GM21390 (cell line): Measurements from ENCODE around the gene CABP1.
A peak's percentile ranks its signal among the peaks of the same experiment; 100 is the strongest.

Experiments used
- ATAC-seq: cut with Tn5 transposase; IDR thresholded peaks from one replicate; pipeline ENCODE4 v1.9.1; 2021; ENCODE audit not compliant: unreplicated experiment

The CABP1 gene

DNA sequence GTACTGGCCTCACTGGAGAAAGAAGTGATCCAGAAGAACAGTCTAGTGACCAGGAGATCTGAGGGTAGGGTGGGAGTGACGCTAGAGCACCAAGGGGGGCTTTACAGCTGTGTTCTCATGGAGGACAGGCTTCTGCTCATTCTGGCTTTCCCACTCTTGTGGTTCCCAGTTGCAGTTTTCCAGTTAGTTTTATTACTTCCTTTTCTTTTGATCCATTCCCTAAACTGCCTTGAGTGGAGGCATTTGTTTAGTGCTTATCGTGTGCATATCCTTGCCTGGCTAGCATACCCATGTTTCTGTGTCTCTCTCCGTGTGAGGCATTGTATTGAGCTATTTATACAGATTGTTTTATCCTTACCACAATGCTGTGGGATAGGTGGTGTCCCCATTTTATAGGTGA lies 50.6 kb downstream of the CABP1 start:
- no peak for ATAC-seq

DNA sequence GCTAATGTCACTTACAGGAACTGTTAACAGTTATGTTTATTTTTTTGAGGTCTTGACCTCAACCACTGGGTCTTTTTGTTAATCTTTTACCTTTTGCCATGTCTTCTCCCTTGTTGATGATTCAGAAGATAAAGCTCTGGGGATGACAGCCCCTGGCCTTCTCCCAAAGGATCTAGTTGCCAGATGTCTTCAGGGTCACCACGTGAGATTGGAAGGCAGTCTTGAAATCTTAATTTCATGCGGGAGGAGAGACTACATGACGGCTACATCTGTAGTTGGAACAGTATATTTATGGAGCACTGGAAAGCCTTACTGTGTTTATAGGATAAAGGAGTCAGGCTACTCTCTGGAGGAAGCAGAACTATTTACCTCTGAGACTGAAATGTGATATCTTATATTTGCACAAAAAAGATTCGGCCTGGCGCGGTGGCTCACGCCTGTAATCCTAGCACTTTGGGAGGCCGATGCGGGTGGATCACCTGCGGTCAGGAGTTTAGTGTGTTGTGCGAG lies 52.2 kb downstream of the CABP1 start:
- ATAC-seq, result no peak

DNA sequence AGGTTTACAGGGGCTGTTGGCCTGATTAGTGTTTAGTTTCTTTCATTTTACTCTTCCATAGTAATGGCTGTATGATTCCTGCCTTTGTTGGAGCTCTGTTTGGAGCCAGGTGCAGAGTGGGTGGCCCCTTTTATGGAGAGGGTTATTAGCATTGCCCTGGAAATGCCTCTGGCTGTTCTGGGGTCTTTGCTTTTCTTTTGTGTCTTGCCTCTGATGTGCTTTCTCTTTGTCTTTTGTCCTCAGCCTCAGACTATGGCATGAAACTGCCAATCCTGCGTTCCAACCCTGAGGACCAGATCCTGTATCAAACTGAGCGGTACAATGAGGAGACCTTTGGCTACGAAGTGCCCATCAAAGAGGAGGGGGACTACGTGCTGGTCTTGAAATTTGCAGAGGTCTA lies 53.4 kb downstream of the CABP1 start:
- ATAC-seq, result no peak

DNA sequence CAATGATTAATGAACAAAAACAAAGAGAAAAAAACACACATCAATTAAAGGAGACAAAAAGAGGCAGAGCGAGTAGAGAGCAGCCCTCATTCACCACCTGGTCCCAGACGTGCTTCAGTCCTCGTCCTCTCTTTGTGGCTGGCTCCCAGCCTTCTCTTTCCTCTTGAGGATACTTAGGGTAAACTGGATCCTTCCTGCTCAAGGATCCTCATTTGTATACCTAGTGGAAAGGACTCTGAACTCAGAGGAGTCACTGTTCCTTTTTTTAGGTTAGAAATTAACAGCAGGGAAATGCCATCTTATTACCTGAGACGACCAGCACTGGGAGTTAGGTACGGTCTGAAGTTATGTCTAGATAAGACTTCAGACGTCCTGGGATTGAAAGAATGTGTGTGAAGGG lies 56.2 kb downstream of the CABP1 start:
- no peak for ATAC-seq

DNA sequence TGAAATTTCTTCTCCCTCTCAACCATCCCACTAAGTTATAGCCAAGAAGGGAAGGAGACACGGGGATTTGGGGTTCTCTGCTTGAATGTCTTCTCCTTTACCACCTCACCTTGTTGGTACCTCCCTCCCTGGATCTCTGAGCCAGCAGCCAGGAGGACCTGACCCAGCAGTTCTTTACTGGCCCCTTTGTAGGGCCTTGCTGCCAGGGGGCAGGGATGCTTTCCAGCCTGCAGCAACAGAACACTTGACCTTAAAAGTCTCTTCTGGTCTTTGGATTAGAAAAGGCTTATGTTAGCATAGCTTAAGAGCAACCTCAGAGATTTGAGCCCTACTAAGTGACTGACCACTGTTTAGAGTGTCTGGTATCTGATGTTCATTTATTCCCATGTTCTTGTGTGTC lies 56.9 kb downstream of the CABP1 start:
- ATAC-seq, result no peak

DNA sequence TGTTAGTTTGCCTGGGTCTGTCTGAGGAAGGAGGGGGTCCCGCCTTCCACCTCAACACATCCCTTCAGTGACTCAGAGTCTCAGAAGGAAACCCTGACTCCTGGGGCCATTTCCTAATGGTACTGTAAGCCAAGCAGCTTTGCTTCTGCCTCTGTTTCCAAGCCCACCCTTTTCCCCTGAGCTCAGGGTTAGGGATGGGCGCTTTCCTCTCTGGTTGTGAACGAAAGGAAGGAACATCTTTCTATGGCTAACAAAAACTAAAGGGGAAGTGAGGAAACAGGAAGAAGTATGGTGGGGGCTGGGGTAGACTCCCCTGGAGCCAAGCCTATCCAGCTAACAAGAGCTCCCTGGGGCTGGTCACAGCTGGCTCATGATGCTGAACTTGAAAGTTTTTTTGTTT lies 58.2 kb downstream of the CABP1 start:
- no peak for ATAC-seq

DNA sequence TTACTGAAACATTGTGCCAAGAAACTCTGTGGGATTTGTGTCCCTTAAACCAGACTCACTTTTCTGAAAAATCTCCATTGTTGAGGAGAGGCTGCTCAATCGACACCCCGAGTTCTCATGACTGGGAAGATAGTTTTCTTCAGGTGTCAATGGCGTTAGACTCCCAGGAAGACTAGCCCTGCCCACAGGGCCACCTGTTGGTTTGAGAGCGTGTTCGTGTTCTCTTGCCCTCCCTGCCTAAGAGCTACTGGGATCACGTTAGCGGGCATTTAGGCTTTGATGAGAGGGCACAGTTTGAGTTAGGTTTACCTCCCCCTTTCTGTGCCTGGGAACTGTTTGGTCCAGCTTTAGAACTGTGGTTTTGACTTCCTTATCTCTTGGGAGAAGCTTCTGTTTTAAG lies 59.1 kb downstream of the CABP1 start:
- no peak for ATAC-seq

DNA sequence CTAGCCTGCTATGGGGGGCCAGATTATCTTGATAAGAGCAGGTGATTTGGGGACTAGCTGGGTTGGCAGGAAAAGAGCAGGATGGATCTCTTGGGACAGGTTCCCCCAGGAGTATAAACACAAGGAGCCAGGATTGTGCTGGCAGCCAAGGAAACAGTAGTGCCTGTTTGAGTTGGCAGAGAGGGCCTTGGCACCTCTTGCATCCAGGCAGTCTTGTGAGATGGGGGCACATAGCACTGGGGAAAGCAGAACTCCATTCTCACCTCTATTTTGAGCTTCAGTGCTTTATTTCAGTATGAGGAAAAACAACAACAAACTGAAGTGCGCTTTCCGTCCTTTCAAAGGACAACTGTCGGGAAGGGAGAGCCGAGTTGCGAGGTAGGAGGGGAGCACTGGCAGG lies 60.5 kb downstream of the CABP1 start:
- no peak for ATAC-seq

DNA sequence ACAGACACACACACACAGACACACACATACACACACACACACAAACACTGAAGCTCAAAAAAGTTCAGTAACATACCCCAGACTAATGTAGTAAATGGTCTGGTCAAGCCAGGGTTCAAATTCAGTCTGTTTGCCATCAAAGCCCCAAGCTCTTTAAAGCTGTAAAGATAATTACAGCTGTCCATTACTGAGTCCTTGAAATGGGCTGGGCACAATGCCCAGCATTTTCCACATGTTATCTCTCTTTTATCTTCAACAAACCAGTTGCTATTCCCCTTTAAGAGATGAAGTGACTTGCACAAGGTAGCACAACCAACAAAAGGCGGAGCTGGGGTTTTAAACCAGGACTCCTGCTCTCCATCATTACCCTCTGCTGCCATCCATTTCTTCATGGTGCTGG lies 62.2 kb downstream of the CABP1 start:
- no peak for ATAC-seq

DNA sequence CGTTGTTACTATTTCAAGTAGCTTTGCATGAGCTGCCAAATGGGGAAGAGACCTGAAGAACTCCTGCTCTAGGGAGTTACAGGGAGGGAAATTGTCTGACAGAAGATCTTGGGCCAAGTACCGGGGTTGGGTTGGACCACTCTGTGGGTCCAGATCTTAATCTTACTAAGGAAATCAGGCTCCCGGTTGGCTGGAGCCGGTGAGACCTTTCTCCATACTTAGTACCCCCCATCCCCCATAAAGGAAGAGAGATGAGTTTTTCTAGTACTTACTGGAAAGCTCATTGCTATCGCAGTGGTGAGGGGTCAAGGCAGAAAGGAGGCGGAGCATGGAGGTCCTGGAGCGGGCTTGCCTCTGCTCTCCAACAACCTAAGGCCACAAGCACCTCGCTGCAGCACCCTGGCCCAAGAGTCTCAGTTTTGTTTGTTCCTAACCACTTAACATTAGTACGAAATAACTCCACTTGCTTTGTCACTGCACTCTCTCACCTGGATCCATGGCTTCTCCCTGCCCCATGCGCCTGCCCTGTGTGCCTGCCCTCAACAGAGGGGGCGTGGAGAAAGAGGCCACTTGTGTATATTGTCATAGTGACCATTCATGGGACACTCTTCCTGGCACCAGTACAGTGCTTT lies 63.0 kb downstream of the CABP1 start:
- ATAC-seq, result no peak

DNA sequence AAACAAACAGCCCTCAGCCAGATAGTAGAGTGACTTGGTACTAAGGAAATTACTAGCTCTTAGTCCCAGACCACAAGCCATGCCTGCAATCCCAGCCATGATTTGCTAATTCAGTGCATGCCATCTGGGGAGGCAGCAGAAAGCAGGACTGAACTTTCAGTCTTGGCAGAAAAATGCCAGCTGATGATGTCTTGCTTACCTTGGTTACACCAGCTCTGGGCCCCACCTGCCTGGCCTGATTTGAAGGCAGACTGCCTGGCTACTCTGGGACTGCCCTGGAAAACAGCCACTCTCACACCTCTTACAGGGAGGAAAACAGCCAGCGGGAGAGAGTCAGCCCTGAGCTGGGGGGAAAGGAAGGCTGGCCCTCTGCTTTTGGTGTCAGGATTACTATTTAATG lies 65.2 kb downstream of the CABP1 start:
- no peak for ATAC-seq

DNA sequence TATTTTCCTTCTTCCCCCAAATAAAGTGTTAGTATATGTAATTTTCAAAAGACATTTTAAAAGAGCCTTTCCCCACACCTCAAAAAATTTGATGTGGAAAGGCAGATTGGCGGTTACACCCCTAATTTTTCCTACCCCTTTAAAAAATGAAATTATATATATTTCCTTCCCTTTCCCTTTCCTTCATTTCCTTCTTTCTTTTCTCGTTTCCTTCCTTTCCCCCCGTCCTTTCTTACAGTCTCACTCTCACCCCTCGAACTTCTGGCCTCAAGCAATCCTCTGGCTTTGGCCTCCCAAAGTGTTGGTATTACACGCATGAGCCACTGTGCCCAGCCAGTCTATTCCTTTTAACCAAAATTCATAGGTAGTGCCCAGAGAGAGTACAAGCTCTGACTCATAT lies 65.6 kb downstream of the CABP1 start:
- ATAC-seq, result no peak

DNA sequence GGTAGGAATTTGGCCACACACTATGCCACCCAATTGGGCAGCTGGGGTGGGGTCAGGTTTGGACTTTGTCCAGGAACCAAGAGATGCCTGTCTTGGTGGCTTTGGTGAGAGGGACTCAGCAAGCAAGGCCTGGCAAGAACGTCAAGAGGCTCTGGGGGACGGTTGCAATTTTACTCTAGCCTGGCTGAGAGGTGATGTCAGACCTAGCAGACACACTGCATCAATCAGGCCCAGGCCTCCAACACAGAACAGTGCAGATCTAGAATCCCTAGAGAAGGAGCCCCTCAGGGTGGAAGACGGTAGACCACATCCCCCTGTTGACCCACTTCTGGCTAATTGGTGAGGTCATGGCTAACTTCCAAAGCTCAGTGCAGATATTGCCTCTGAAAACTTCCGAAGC lies 68.2 kb downstream of the CABP1 start:
- ATAC-seq, result no peak

DNA sequence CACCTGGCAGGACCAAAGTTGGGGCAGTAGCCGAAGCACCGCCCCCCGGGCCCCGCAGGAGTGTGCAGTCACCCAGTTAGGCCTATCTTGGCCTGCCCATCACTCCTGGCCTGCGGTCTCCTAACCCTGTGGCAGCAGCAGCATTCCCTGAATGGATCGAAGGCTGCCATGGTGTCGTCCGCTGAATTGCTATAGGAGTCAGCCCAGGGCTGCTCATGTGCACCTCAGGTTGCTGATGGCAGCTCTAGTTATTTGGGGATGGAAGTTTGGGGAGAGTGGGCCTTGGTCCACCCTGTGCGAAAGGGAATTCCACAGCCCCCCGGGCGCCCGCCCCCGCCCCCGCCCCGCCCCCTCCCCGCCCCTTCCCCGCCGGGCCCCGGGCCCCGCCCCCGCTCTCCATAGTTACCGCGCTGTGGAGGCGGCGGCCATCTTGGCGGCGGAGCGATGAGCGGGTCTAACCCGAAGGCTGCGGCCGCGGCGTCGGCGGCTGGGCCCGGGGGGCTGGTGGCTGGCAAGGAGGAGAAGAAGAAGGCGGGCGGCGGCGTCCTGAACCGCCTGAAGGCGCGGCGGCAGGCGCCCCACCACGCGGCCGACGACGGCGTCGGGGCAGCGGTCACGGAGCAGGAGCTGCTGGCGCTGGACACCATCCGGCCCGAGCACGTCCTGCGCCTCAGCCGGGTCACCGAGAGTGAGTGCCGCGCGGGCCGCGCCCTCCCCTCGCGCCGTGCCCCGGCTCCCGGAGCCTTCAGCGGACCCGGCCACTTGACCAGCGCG lies 69.8 kb downstream of the CABP1 start, which contains the start of gene UNC119B:
UNC119B (plus strand) TSS at position 428 of the 774 bp plus-strand sequence; CDS start at position 445, 17 bp downstream.
- peak; percentile 69 for ATAC-seq

DNA sequence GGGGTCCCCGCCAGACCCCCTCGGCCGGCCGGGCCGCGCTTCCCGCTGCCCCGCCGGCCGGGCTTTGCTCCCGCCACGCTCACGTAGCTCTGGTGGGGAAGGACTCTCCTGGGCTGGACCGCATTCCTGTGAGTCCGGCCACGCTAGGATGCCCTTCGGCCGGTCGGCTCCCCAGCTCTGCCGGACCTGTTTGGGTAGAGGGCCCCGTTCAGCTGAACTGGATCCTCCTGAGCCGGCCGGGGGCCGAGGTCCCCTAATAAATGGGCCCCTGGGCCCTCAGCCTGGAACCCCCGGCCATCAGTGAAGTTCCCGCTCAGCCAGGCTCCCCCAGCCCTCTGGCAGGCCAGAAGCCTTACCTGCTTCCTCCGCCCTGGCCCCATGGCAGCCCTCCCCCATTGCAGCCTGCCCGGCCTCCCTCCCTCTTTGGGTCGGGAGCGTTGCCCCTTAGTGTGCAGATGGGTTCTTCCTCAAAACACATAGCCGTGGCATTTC lies 70.4 kb downstream of the CABP1 start:
- ATAC-seq, result peak; percentile 19

DNA sequence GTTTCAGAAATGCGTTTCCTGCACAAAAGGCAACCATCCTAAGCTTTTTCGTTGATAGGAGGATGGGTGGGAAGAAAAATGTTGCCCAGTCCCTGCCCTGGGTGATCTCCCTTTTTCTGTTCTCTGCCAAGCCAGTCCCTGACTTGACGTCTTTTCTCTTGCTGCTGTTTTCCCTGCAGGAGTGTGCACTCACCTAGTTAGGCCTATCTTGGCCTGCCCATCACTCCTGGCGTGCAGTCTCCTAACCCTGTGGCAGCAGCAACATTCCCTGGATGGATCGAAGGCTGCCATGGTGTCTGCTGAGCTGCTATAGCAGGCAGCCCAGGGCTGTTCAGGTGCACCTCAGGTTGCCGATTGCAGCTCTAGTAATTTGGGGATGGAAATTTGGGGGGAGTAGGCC lies 71.0 kb downstream of the CABP1 start:
- ATAC-seq, result no peak

DNA sequence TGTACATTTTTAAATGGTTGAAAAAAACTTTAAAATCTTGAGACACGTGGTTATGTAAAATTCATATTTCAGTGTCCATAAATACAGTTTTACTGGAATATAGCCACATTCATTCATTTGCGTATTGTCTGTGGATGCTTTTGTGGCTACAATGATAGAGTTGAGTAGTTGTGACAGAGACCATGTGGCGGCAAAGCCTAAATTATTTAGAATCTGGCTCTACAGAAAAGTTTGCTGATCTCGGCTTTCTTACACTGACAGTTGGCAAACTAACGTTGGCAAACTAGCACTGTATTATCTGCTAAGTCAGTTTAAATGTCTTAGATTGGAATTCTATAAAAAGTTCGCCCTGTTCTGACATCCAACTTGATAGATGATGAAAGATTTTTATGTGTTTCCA lies 72.2 kb downstream of the CABP1 start:
- no peak for ATAC-seq

DNA sequence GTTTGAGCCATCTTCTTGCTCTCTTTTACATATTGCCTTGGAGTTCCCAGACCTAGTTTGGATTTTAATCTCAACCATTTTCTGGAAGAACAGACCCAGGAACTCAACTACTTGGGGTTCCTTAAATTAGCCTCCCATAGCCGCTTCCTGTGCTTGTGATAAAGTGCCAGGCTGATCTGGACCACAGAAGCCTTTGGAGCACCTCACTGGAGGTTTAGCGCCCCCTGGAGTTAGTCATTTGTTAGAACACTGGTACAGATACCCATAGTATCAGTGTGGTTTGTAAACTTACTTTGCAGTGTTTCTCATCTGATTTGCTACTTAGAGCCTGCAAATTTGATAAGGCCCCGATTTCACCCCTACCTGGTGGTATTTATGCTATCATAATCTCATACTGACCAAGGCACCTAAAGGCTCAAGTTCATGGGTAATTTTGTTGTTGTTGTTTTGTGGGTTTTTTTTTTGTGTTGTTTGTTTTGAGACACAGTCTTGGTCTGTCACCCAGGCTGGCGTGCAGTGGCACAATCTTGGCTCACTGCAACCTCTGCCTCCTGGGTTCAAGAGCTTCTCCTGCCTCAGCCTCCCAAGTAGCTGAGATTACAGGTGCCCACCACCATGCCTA lies 73.5 kb downstream of the CABP1 start:
- no peak for ATAC-seq
